Caco-2 (cell line): ENCODE data around the gene TFF1. TPM values are rescaled to one million over a fixed set of nuclear protein-coding genes. Genes with fewer than 3 reads are reported as not detected.
A peak's percentile ranks its signal among the peaks of the same experiment; 100 is the strongest.

ENCODE experiments used
- BruUV-seq: library from RNA; stranded (reverse); fragments of 400-500 nt; replicated peaks from 2 replicates; lab custom pipeline; 2021; lab: Mats Ljungman, UMichigan
- CTCF ChIA-PET: fragments of 300-600 bp; sonication (Branson Sonifier 250); formaldehyde crosslinking; loops from one replicate; lab custom pipeline; 2022; ENCODE audit warnings: antibody characterized with exemption; lab: Charles Lee
- POLR2A ChIA-PET: fragments of 300-600 bp; sonication (Branson Sonifier 250); formaldehyde crosslinking; loops from one replicate; lab custom pipeline; 2022; ENCODE audit warnings: antibody characterized with exemption; lab: Charles Lee
- DNase-seq, 2 experiments: peaks; one replicate each; pipeline versions ENCODE4 v3.0.0 to v3.0.0-alpha.2; 2020 to 2022
- H3K27me3 ChIP-seq: replicated peaks from 2 replicates; pipeline ENCODE4 v1.6.0; 2011; ENCODE audit warnings: low read length; ENCODE audit not compliant: control insufficient read depth, insufficient read depth
- H3K36me3 ChIP-seq: 2 replicates; pipeline ENCODE4 v1.5.1; 2011; ENCODE audit warnings: low read length; ENCODE audit not compliant: control insufficient read depth, insufficient read depth
- H3K4me1 ChIP-seq: fragments of 250-450 bp; sonication (Bioruptor Pico); 2 replicates; pipeline ENCODE4 v1.5.1; 2020; ENCODE audit warnings: mild to moderate bottlenecking
- H3K4me3 ChIP-seq: 2 replicates; pipeline ENCODE4 v1.5.1; 2011; ENCODE audit warnings: low read depth, mild to moderate bottlenecking, control low read depth, low read length
- H3K9me3 ChIP-seq: fragments of 250-450 bp; sonication (Bioruptor Pico); 2 replicates; pipeline ENCODE4 v1.5.1; 2020; ENCODE audit warnings: mild to moderate bottlenecking, moderate library complexity
- H3K27ac Mint-ChIP-seq: one replicate; pipeline ENCODE4 v1.8.0; 2022; ENCODE audit warnings: mixed read lengths; ENCODE audit not compliant: unreplicated experiment
- H3K27me3 Mint-ChIP-seq: one replicate; pipeline ENCODE4 v1.8.0; 2022; ENCODE audit warnings: mixed read lengths; ENCODE audit not compliant: insufficient read depth, unreplicated experiment
- H3K36me3 Mint-ChIP-seq: one replicate; pipeline ENCODE4 v1.8.0; 2022; ENCODE audit warnings: mild to moderate bottlenecking, mixed read lengths; ENCODE audit not compliant: insufficient read depth, unreplicated experiment
- H3K4me1 Mint-ChIP-seq: one replicate; pipeline ENCODE4 v1.8.0; 2022; ENCODE audit warnings: low read depth, mixed read lengths; ENCODE audit not compliant: unreplicated experiment
- H3K4me3 Mint-ChIP-seq: one replicate; pipeline ENCODE4 v1.8.0; 2022; ENCODE audit warnings: mild to moderate bottlenecking, moderate library complexity, mixed read lengths; ENCODE audit not compliant: unreplicated experiment
- H3K9me3 Mint-ChIP-seq: one replicate; pipeline ENCODE4 v1.8.0; 2022; ENCODE audit warnings: mixed read lengths; ENCODE audit not compliant: unreplicated experiment
- CTCF ChIP-seq, 2 experiments: fragments of 200-600 bp in 1 of 2; IDR thresholded peaks; 1 replicate in 1 of 2; 2 replicates in 1 of 2; pipeline versions ENCODE4 v1.5.1 to v1.8.0; 2011 to 2022; ENCODE audit warnings: antibody characterized with exemption in 1 of 2, control low read depth in 1 of 2, inconsistent platforms in 1 of 2, low read depth in 1 of 2, low read length in 1 of 2, mild to moderate bottlenecking in 1 of 2, moderate library complexity in 1 of 2; ENCODE audit not compliant: insufficient read depth in 1 of 2, severe bottlenecking in 1 of 2, unreplicated experiment in 1 of 2
- intact Hi-C: fragments of 100-400 bp; cut with micrococcal nuclease; formaldehyde crosslinking; loops from one replicate; pipeline ENCODE4 v1.10.0; 2022; ENCODE audit not compliant: unreplicated experiment
- total RNA-seq: library from RNA; stranded (reverse); gene quantifications from 2 replicates; pipeline ENCODE4 v1.2.3, GENCODE V29; 2022

The TFF1 gene
- total RNA-seq, 1 experiment from 2014 or later, result 9.8 TPM

GRCh38 chr21:42412636-42412933, 46.2 kb upstream of the TFF1 start:
- Mint-ChIP-seq H3K9me3 (no peaks in the 10 kb centered on the region), H3K4me1 (no peaks in the 10 kb centered on the region), H3K36me3 (no peaks in the 10 kb centered on the region), H3K27ac (no peak overlapping the region), H3K4me3 (no peak overlapping the region), H3K27me3 (no peaks in the 10 kb centered on the region)
- TF ChIP-seq CTCF (IDR thresholded peaks at IDR 0.05; ENCODE audit: insufficient read depth in 1 of 2, low read depth in 1 of 2, low read length in 1 of 2, severe bottlenecking in 1 of 2, unreplicated experiment in 1 of 2), result no peak
- H3K9me3 ChIP-seq, result no peaks in the 10 kb centered on the region
- no peaks in the 10 kb centered on the region for H3K27me3 ChIP-seq
- H3K4me1 ChIP-seq, result no peaks in the 10 kb centered on the region
- BruUV-seq, result no TSS peak
- intact Hi-C loops, result no loop called here
- no peak overlapping the region for H3K4me3 ChIP-seq
- no peaks in the 10 kb centered on the region for H3K36me3 ChIP-seq
- CTCF ChIA-PET, result no interaction called here
- POLR2A ChIA-PET, result no interaction called here
- DNase-seq, result no peak

GRCh38 chr21:42411891-42412635, 45.7 kb upstream of the TFF1 start:
- no peak overlapping the region for H3K27ac Mint-ChIP-seq
- no peaks in the 10 kb centered on the region for H3K27me3 Mint-ChIP-seq
- CTCF ChIA-PET, result interaction anchor here (0.8 kb wide), 1 partner anchor 51 kb away, joined by 3 read pairs; no protein-coding TSS in a partner anchor

GRCh38 chr21:42411197-42411869, 45.0 kb upstream of the TFF1 start:
- no peaks in the 10 kb centered on the region for H3K9me3 ChIP-seq
- POLR2A ChIA-PET, result no interaction called here
- H3K4me1 Mint-ChIP-seq, result no peaks in the 10 kb centered on the region
- H3K9me3 Mint-ChIP-seq, result no peaks in the 10 kb centered on the region
- CTCF ChIA-PET, result interaction anchor here (0.6 to 1.6 kb wide), 3 partner anchors 30 to 266 kb away, joined by 3 to 4 read pairs (median 3); no protein-coding TSS in a partner anchor
- no peaks in the 10 kb centered on the region for H3K27me3 ChIP-seq
- no peak overlapping the region for H3K4me3 ChIP-seq
- no peak overlapping the region for H3K4me3 Mint-ChIP-seq
- DNase-seq, result peak in 1 of 2 experiments; percentile 15
- intact Hi-C loops, result no loop called here
- H3K27ac Mint-ChIP-seq, result no peak overlapping the region
- no peaks in the 10 kb centered on the region for H3K36me3 ChIP-seq
- TF ChIP-seq CTCF (IDR thresholded peaks at IDR 0.05; ENCODE audit: insufficient read depth in 1 of 2, low read depth in 1 of 2, low read length in 1 of 2, severe bottlenecking in 1 of 2, unreplicated experiment in 1 of 2), result no peak
- H3K27me3 Mint-ChIP-seq, result no peaks in the 10 kb centered on the region
- no peaks in the 10 kb centered on the region for H3K4me1 ChIP-seq
- BruUV-seq, result no TSS peak
- no peaks in the 10 kb centered on the region for H3K36me3 Mint-ChIP-seq

More at GRCh38 chr21:42411891-42412635, 45.7 kb upstream of the TFF1 start:
- TF ChIP-seq CTCF (IDR thresholded peaks at IDR 0.05; ENCODE audit: insufficient read depth in 1 of 2, low read depth in 1 of 2, low read length in 1 of 2, severe bottlenecking in 1 of 2, unreplicated experiment in 1 of 2), result no peak
- intact Hi-C loops, result no loop called here
- no peak overlapping the region for H3K4me3 ChIP-seq
- BruUV-seq, result no TSS peak
- H3K9me3 ChIP-seq, result no peaks in the 10 kb centered on the region
- Mint-ChIP-seq H3K4me3 (no peak overlapping the region), H3K36me3 (no peaks in the 10 kb centered on the region), H3K4me1 (no peaks in the 10 kb centered on the region), H3K9me3 (no peaks in the 10 kb centered on the region)
- H3K36me3 ChIP-seq, result no peaks in the 10 kb centered on the region
- H3K27me3 ChIP-seq, result no peaks in the 10 kb centered on the region
- no peak for DNase-seq
- POLR2A ChIA-PET, result no interaction called here
- no peaks in the 10 kb centered on the region for H3K4me1 ChIP-seq
